Right ventricle myocardium inferior (tissue), 1 donor: ENCODE data around the gene MOB4. TPM values are rescaled to one million over a fixed set of nuclear protein-coding genes. Genes with fewer than 3 reads are reported as not detected.
"Not testable (repeated sequence)": the region's sequence is repeated elsewhere in the genome, so short reads cannot be mapped to it uniquely, and the experiment has no call there.

Experiments
- ATAC-seq: fragments of 200-7000 bp; cut with Tn5 transposase; one replicate; pipeline ENCODE4 v1.9.1; 2020; ENCODE audit warnings: mild to moderate bottlenecking, moderate library complexity
- DNase-seq: peaks from one replicate; pipeline ENCODE4 v3.0.0; 2021; ENCODE audit errors: missing footprints
- intact Hi-C: fragments of 100-400 bp; cut with DNase I; formaldehyde crosslinking; loops from one replicate; pipeline ENCODE4 v1.11.0; 2022
- long read RNA-seq: library from polyadenylated mRNA; unstranded; transcript quantifications from one replicate; pipeline ENCODE4 v2.0.0, GENCODE V29; 2021
- total RNA-seq: library from RNA; stranded (reverse); fragmentation: NEBNext Ultra II Directional; extraction: Animal tissue kit (Norgen Biotek cat#: 25700); gene quantifications from one replicate; pipeline ENCODE4 v1.2.1, GENCODE V29; 2021
- donor health status: DM: no; HTN: yes; CAD: no; lungs with severe emphysema.

MOB4 gene
- total RNA-seq, result 31.0 TPM
- long read RNA-seq, transcript MOB4-202 (8 exons, 3,986 nt), result major isoform, 36 of 43 reads
- long read RNA-seq, transcript MOB4-207 (7 exons, 1,021 nt), result minor isoform, 5 of 43 reads
- long read RNA-seq, partial matches to known transcripts, result 0 of 43 reads
- long read RNA-seq, other reads (novel, unspliced or antisense), result 2 of 43 reads

DNA sequence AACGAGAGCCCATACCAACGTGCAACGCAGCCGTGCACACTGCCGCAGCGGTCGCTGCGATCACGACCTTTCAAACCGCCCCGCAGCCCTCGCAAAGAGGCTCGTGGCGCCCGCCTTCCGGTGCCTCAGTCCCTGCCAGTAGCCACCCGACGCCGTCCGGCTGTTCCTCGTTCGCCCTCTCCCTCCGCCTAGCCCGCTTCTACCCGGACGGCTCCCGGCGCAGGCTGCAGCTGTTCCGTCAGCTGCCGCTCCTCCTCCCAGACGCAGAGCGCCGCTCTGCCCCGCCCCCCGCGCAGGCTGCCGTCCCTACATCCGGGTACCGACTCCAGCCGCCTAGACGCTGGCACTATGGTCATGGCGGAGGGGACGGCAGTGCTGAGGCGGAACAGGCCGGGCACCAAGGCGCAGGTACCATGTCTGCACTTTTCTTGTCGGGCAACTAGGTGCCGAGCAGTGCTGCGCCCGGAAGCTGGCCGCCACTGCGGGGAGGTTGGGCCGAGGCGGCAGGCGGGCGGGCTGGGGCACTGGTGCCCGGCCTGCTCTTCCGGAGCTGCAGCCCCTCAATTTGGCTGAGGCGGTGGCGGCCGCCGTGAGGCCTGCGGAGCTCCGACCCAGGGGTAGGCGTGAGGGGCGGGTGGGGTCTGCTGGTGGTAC, at the start of gene MOB4:
MOB4 (plus strand) TSS at position 328 of the 654 bp plus-strand sequence; CDS start at position 349, 21 bp downstream.
- DNase-seq (peak; percentile 97), ATAC-seq (peak; percentile 99)
- intact Hi-C loops, result loop anchor here (1.0 to 10.0 kb wide), 4 partner anchors 16 to 259 kb away; partner anchors contain the start of genes HSPE1 and MARS2

GRCh38 chr2:197472166-197472565, 43.7 kb upstream of the MOB4 start:
- ATAC-seq (no peak), DNase-seq (no peak)
- intact Hi-C loops, result no loop called here

DNA sequence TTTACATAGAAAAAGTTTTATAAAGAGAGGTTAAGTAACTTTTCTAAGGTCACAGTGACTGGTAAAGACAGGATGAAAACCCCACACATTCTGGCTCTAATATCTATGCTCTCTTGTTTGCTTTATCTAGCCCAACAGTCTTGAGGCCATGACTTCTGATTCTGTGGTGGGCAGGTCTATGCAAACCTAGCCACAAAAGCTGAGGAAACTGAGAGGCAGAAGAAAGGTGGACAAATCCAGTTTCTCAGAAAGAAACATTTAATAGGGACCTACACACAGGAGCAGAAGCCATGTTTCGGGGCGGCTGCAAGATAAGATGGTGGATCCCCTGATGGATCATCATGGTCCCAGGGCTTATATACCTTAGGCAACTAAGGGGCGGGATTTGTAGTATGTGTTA, 38.1 kb upstream of the MOB4 start:
- no peak for ATAC-seq
- DNase-seq, result no peak
- intact Hi-C loops, result no loop called here

GRCh38 chr2:197480165-197481036, 35.5 kb upstream of the MOB4 start:
- ATAC-seq (no peak), DNase-seq (no peak)
- intact Hi-C loops, result loop anchor here (5.0 kb wide), 1 partner anchor 88 kb away; no protein-coding TSS in a partner anchor

- ATAC-seq, DNase-seq: not testable (repeated sequence)
- intact Hi-C loops, result loop anchor here (5.0 kb wide), 1 partner anchor 92 kb away; no protein-coding TSS in a partner anchor
These were observed 31.6 kb upstream of the MOB4 start for GRCh38 chr2:197484248-197484647.

DNA sequence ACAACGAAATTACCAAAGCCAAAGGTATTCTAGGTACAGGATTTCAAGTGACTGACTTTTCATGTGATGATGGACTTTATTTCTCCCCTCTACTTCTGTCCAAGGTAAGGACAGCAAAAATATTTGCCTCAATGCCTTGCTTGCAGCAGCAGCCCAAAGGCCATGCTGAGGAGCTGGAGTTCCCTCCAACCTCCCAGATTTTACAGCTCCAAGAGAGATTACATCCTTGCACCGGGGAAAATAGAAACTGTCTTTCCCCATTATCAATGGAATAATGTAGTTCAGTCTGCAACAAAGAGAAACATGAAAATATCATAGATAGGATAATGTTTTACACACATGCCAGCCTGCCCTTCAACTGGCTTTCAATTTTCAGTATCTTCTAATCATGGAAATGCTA, 29.7 kb upstream of the MOB4 start:
- DNase-seq (no peak), ATAC-seq (no peak)
- intact Hi-C loops, result no loop called here

DNA sequence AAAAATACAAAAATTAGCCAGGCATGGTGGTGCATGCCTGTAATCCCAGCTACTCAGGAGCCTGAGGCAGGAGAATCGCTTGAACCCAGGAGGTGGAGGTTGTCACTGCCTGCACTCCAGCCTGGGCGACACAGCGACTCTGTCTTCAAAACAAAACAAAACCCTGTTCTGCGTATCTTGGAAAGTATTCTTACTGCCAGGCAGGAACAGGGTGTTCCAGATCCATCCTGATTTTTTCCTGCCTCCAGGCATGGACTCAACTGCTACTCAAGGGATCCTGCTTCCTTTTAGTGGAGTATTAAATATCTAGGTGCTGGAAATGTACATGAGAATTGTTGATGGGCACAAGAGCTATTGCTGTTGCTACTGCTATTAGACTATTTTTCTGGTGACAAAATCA, 28.5 kb upstream of the MOB4 start:
- ATAC-seq, result no peak
- DNase-seq, result no peak
- intact Hi-C loops, result no loop called here

DNA sequence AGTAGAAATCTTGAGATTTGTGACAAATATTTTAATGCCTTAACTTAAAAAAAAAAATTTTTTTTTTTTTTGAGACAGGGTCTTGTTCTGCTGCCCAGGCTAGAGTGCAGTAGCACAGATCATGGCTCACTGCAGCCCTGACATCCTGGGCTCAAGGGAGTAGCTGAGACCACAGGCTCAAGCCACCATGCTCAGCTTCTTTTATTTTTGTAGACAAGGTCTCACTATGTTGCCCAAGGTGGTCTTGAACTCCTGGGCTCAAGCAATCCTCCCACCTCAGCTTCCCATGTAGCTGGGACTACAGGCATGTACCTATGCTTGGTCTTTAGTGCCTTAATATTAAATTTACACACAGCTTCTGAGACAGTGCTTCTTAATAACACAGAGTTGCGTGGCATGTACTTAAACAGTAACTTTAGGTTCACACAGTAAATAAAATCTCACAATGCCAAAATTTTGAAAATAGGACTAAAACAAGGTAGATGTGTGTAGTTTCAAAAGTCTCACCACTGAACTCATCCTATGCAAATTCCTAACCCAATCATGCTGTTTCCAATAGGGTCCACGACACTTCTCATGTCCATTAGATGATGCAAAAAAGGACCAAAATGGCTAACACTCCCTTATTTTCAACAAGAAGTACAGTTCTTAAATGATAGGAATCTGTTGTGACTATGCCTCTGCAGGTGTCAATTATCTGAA, 20.3 kb upstream of the MOB4 start:
- intact Hi-C loops, result no loop called here
- DNase-seq, result no peak
- no peak for ATAC-seq

DNA sequence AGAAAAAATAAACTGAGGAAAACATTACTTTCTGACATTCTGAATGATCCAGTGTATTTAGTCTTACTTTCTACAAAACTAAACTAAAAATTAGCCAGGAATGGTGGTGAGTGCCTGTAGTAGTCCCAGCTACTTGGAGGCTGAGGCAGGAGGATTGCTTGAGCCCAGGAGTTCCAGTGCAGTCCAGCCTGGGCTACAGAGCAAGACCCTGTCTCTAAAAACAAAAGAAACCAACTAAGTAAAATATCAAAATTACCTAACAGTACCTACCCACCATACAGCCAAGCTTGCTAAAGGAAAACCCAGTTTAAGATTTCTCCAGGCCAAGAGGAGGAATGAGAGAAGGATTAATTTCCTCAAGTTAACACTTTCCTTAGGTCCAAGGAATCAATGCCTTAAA, 19.2 kb upstream of the MOB4 start:
- intact Hi-C loops, result no loop called here
- no peak for DNase-seq
- ATAC-seq, result no peak

- ATAC-seq, result no peak
- DNase-seq, result no peak
These were observed 18.5 kb upstream of the MOB4 start for GRCh38 chr2:197497326-197497725.

GRCh38 chr2:197498235-197498936, 17.5 kb upstream of the MOB4 start:
- DNase-seq (no peak), ATAC-seq (no peak)
- intact Hi-C loops, result loop anchor here (2.0 kb wide), 1 partner anchor 46 kb away; the partner anchor contains the start of gene COQ10B

More at GRCh38 chr2:197497326-197497725, 18.5 kb upstream of the MOB4 start:
- intact Hi-C loops, result no loop called here

GRCh38 chr2:197498937-197499593, 16.8 kb upstream of the MOB4 start:
- peak; percentile 91 for DNase-seq
- ATAC-seq, result peak; percentile 0
- intact Hi-C loops, result loop anchor here (2.0 kb wide), 1 partner anchor 46 kb away; the partner anchor contains the start of gene COQ10B

- ATAC-seq, result peak; percentile 98
- intact Hi-C loops, result loop anchor here (1.0 to 2.0 kb wide), 2 partner anchors 15 to 47 kb away; partner anchors contain the start of gene COQ10B
- peak; percentile 98 for DNase-seq
These were observed 16.0 kb upstream of the MOB4 start, which contains the start of the genes HSPD1 and HSPE1 for GRCh38 chr2:197499594-197500502. Gene HSPD1, minus strand, starts transcription at chr2:197499840. Its CDS starts 992 bp downstream, at chr2:197498848. Gene HSPE1, plus strand, starts transcription at chr2:197500379. Its CDS starts 58 bp downstream, at chr2:197500437.

GRCh38 chr2:197500503-197501131, 15.2 kb upstream of the MOB4 start:
- intact Hi-C loops, result loop anchor here (1.0 kb wide), 1 partner anchor 15 kb away; no protein-coding TSS in a partner anchor
- DNase-seq (no peak), ATAC-seq (no peak)

DNA sequence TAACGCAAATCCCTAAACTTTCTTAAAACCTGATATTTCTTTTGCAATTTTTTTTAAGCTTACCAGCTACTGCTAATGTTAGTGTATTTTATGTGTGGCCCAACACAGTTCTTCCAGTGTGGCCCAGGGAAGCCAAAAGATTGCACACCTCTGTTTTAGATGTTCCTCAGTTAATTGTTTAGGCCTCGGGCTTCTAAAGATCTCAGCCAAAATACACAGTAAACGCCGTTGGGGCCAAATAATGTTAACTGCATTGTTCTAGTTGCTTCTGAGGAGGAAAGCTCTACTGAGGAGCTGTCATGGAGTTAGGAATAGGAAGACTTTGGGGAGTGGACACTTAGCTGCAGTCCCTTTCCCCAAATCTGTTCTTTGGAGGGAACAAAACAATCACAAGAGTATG, 13.7 kb upstream of the MOB4 start:
- intact Hi-C loops, result no loop called here
- DNase-seq (no peak), ATAC-seq (no peak)

DNA sequence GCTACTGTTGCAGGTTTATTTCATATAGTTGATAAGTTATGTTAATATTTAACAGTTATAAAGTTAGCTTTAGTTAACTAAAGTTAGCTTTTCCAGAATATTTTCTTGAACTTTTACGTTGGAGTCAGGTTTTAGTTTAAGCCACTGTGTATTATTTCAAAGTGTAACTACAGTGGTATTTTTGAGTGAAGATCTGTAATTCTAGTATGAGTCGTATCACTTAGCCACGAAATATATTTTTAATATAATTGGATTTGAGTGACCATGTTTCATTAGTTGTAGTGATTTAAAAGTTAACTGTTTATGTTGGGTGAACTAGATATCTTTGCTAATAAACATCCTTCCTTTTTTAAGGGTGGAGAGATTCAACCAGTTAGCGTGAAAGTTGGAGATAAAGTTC, 13.2 kb upstream of the MOB4 start:
- DNase-seq (no peak), ATAC-seq (no peak)
- intact Hi-C loops, result no loop called here
